SK-N-MC (cell line): Measurements from ENCODE around the gene NLK.

Experiments used
- EZH2 ChIP-seq: fragments of 200-600 bp; sonication (generic); IDR thresholded peaks from one replicate; pipeline ENCODE4 v1.6.1; 2017; ENCODE audit warnings: antibody characterized with exemption
- FOXP2 ChIP-seq: optimal IDR thresholded peaks from 2 replicates; pipeline ENCODE3; 2011; ENCODE audit warnings: mild to moderate bottlenecking, moderate library complexity; ENCODE audit not compliant: insufficient read depth; ENCODE audit errors: extremely low read length, control extremely low read depth
- POLR2AphosphoS5 ChIP-seq: IDR thresholded peaks from 2 replicates; pipeline ENCODE4 v1.6.1; 2012; ENCODE audit warnings: mild to moderate bottlenecking, low read depth, low read length, borderline replicate concordance

GRCh38 chr17:28119560-28119959, 77.1 kb downstream of the NLK start:
- no peak for TF ChIP-seq POLR2AphosphoS5
- TF ChIP-seq FOXP2, result no peak
- TF ChIP-seq EZH2, result no peak
